Subcutaneous adipose tissue (tissue), 4 donors: ENCODE results near the gene LARGE1. TPM values are rescaled to one million over a fixed set of nuclear protein-coding genes. Genes with fewer than 3 reads are reported as not detected.

Experiments used
- total RNA-seq, 4 donors: library from RNA; depleted of rRNA; stranded (reverse); fragments of >200 nt; gene quantifications; one replicate each; pipeline ENCODE4 v1.1.0, GENCODE V29; 2016
- TF ChIP-seq, protein P1 (sequence below): fragments of 450-650 bp; IDR thresholded peaks from one replicate; pipeline ENCODE4 v1.5.1; 2016; ENCODE audit warnings: low read depth, mild to moderate bottlenecking, control low read depth, antibody characterized with exemption, moderate library complexity

The LARGE1 gene
- total RNA-seq, 4 donors from 2014 or later, result 19.4 to 28.8 (median 22.1) TPM

DNA sequence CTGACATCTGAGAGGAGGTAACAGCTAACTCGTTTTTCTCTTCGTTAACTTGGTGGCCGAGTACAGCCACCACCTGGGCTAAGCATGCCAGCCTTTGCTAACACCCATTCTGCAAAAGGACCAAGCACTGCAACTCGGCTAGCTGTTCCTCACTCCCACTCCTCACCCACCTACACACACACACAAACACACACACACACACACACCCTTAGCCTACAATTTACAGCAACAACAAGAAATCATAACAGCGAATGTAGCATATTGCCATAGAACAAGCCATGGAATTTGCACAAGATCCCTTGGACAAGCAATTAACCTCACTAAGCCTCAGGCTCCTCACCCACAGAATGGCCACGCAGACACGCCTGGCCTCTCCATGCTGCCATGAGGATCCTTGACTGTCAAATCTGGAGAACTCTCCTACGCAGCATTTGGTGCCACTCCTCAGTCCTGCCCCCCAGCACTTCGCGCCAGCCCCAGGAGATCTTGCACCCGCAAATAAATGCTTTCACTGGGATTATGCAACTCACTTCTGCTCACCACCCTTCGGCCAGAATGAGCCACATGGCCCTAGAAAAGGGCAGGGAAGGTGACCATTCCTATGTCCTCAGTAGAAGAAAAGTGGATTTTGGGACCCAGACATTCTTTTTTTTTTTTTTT is 58.9 kb downstream of the LARGE1 start:
- TF ChIP-seq, protein P1, sequence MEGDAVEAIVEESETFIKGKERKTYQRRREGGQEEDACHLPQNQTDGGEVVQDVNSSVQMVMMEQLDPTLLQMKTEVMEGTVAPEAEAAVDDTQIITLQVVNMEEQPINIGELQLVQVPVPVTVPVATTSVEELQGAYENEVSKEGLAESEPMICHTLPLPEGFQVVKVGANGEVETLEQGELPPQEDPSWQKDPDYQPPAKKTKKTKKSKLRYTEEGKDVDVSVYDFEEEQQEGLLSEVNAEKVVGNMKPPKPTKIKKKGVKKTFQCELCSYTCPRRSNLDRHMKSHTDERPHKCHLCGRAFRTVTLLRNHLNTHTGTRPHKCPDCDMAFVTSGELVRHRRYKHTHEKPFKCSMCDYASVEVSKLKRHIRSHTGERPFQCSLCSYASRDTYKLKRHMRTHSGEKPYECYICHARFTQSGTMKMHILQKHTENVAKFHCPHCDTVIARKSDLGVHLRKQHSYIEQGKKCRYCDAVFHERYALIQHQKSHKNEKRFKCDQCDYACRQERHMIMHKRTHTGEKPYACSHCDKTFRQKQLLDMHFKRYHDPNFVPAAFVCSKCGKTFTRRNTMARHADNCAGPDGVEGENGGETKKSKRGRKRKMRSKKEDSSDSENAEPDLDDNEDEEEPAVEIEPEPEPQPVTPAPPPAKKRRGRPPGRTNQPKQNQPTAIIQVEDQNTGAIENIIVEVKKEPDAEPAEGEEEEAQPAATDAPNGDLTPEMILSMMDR, result no peak

DNA sequence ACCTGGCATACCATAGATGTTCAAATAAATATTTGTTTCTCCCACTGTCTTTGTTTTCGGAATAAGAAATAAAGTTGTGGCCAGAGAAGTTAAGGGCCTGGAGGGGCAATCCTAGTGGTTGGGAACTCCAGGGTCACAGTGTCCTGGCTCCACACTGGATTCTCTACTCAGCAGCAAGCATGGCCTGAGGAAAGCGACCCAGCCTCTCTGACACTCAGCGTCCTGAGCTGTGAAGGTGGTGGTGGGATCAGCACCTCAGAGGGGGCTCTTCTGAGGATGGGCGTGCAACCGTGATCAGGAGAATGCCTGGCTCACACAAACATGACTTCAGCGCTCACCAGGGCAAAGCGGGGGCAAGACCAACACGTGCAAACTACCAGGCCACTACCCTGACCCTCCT is 59.9 kb downstream of the LARGE1 start:
- TF ChIP-seq, protein P1, result no peak

DNA sequence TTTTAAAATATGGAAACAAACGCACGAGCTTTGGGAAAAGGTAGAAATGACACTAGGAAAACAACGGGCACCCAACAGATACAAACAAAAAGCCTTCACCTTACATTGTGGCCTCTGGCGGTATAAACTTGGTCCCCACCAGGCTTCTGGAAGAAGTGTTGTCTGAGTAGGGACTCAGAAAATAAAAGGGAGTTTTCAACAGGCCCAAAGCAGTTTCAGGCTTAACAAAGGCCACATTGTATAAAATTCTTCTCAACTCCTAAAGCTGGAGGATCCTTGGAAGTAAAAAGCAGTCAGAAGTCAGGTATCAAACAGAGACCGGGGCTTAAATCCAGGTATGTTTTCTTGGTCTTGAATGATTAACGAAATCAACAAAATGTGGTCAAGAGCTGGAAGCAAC is 61.0 kb downstream of the LARGE1 start:
- TF ChIP-seq, protein P1, result no peak

DNA sequence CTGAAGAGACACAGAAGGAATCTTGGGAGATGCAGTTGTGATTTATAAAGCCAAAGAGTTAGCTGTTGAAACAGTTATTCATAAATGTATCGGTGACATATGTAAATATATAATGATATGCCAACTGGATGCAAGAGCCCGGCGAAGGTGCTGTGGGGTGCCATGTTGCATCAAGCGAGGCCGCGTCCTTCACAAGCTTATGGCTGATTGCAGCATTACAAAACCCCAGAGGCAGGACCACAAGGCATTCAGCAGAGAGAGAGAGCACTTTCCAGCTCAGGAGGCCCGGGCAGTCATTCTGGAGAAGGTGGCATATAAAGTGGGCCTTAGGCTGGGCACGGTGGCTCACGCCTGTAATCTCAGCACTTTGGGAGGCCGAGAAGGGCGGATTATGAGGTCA is 65.6 kb downstream of the LARGE1 start:
- TF ChIP-seq, protein P1, result no peak

DNA sequence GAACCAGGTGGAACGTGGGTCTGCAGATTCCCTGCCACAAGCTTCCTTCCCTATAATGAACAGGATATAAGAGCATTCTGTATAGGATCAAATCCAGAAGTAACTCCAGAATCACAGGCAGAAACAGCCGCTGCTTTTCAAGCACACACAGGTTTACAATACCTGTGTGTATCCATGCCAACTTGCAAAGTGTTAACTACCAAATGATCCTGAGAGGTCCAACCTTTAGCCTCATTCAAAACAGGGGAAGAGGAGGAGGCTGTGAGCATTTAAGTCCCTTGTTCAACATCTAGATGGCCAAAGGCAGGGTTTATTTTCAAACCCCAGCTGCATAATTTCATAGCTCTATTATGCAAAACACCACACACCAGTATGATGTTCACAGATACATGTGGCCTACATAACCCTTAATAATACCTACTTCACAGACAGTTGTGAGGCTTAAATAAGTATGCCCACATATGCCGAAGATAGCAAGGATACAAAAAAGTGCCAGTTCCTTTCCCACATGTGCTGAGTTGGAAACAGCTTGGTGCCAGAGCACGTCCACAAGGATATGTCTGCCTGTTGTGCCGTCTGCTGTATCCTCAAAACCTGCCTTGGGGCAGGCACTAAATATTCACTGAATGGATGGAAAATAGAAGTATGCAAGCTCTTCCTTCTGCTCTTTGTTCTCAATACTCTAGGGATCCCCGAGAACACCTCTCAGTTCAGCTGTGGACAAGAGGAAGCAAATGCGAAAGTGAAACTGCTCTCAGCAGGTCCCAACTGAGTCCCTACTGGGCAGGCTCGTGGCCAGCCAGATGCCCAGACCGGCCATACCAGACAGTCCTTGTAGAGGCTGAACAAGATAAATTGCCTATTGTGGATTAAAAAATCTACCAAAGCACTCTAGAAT is 66.8 kb downstream of the LARGE1 start:
- TF ChIP-seq, protein P1, result no peak

DNA sequence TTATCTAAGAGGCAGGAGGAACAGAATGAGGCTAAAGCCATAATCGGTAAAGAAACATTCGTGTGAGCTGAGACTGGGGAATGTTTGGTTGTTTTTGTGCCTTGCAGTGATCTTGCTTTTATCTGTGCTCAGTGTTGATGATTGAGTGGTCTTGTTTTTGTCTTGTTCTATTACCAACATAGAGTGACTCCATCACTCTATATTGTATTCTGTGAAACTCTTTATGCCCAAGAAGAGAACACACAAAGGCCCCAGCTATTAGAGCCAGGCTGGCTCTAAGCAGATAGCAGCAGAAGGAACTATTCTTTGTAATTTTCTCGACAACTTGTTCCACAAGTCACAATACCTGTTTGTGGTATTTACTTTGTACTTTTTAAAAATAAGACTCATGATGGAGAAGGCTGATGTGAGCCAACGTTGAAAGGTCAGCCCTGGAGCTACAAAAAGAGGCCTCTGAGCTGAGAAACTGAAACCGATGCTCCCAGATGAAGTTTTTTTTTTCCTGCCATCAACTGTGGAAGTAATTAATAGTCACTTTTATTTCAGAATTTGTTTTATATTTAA is 68.4 kb downstream of the LARGE1 start:
- TF ChIP-seq, protein P1, result no peak

DNA sequence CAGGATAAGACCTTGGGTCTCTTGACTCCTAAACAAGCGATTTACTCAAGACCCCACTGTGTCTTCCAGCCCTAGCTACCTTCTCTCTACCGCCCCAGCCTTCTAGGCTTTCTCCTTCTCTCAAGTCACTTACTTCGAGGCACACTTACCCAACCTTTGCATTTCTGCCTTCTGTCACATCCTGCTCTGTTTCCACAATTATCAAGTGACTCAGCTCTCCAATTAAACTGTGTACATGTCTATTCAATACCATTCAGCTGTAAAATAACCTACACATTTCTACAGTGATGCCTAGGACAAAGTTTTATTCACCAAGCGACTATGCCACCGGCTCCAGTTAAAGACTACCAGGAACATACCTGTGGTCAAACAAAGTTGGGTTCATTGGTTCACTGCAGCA is 69.0 kb downstream of the LARGE1 start:
- TF ChIP-seq, protein P1, result no peak
